ENCODE measurements around the gene FLII. TPM values are rescaled to one million over a fixed set of nuclear protein-coding genes. Genes with fewer than 3 reads are reported as not detected.

Gene FLII
- total and polyA plus RNA-seq, 2 of the 13 experiments (the other 11 are each of a cell fraction or from before 2014, with no cell fraction given) = 130 to 303 TPM

GRCh38 chr17:18260332-18261145 lies 2.0 kb upstream of the FLII start, which contains the start of gene MIEF2 (continued):
- TF ChIP-seq HCFC1 (IDR thresholded peaks at IDR 0.05; ENCODE audit: low read depth, low read length) = no peak
- no peak for TF ChIP-seq NKX3-1 (CRISPR knock-in tag; IDR thresholded peaks at IDR 0.05)
- TF ChIP-seq GABPB1 (CRISPR knock-in tag; IDR thresholded peaks at IDR 0.05) = peak; percentile 85
- no peak for TF ChIP-seq ZNF383 (CRISPR knock-in tag; IDR thresholded peaks at IDR 0.05; ENCODE audit: borderline replicate concordance)
- peak; percentile 24; the same call in 1 of the 2 replicates for TF ChIP-seq HDAC2 (CRISPR knock-in tag; IDR thresholded peaks at IDR 0.05)
- no peak for TF ChIP-seq ZBTB21 (CRISPR knock-in tag; IDR thresholded peaks at IDR 0.05)
- TF ChIP-seq ZNF556 (CRISPR knock-in tag; IDR thresholded peaks at IDR 0.05; ENCODE audit: borderline replicate concordance) = no peak
- peak; percentile 52 to 89; a peak in 3 of 4 replicates for TF ChIP-seq HMGXB4 (CRISPR knock-in tag; IDR thresholded peaks at IDR 0.05; ENCODE audit: borderline replicate concordance in 1 of 2, low read depth in 1 of 2)
- peak; percentile 75; the same call in 1 of the 2 replicates for TF ChIP-seq ZNF788 (CRISPR knock-in tag; IDR thresholded peaks at IDR 0.05; ENCODE audit: borderline replicate concordance)
- peak; percentile 48; the same call in 1 of the 2 replicates for TF ChIP-seq RXRA (CRISPR knock-in tag; IDR thresholded peaks at IDR 0.05)
- peak; percentile 37 for TF ChIP-seq NR2C2 (CRISPR knock-in tag; IDR thresholded peaks at IDR 0.05; ENCODE audit: borderline replicate concordance)
- TF ChIP-seq BHLHE40 (IDR thresholded peaks at IDR 0.05; ENCODE audit: low read length) = peak; percentile 41; the same call in 1 of the 2 replicates
- TF ChIP-seq CHD2 (IDR thresholded peaks at IDR 0.05; ENCODE audit: low read depth, low read length) = peak; percentile 23; the same call in 1 of the 2 replicates
- TF ChIP-seq XRCC5 (optimal IDR thresholded peaks at IDR 0.05; ENCODE audit: low read length) = peak; percentile 79
- TF ChIP-seq TARDBP (CRISPR knock-in tag; IDR thresholded peaks at IDR 0.05) = peak; percentile 62; the same call in 1 of the 2 replicates
- TF ChIP-seq DDIT3 (CRISPR knock-in tag; IDR thresholded peaks at IDR 0.05) = no peak
- no peak for TF ChIP-seq ZNF496 (CRISPR knock-in tag; IDR thresholded peaks at IDR 0.05; ENCODE audit: insufficient replicate concordance)
- peak; percentile 53 for TF ChIP-seq BCL3 (CRISPR knock-in tag; IDR thresholded peaks at IDR 0.05)
- no peak for TF ChIP-seq ZNF562 (CRISPR knock-in tag; IDR thresholded peaks at IDR 0.05; ENCODE audit: borderline replicate concordance)
- peak; percentile 88 for TF ChIP-seq ZNF639 (CRISPR knock-in tag; conservative IDR thresholded peaks at IDR 0.05)
- no peak for TF ChIP-seq ZNF781 (CRISPR knock-in tag; IDR thresholded peaks at IDR 0.05; ENCODE audit: borderline replicate concordance, not compliant biosample characterization)
- TF ChIP-seq SMC3 (IDR thresholded peaks at IDR 0.05; ENCODE audit: low read length) = no peak
- 0 out of 2 replicates have a peak, but pooled peaks have one; percentile 61 for TF ChIP-seq SATB2 (CRISPR knock-in tag; IDR thresholded peaks at IDR 0.05)
- TF ChIP-seq TEAD2 (CRISPR knock-in tag; IDR thresholded peaks at IDR 0.05) = no peak
- peak; percentile 56; the same call in 1 of the 2 replicates for TF ChIP-seq ZMYM3 (CRISPR knock-in tag; IDR thresholded peaks at IDR 0.05)
- peak; percentile 73 for TF ChIP-seq HOXA3 (CRISPR knock-in tag; IDR thresholded peaks at IDR 0.05)

All from HepG2 (cell line).